Measurements from ENCODE around the gene PCDHA3.
"Not testable (repeated sequence)": the region's sequence is repeated elsewhere in the genome, so short reads cannot be mapped to it uniquely, and the experiment has no call there.

Gene PCDHA3

DNA sequence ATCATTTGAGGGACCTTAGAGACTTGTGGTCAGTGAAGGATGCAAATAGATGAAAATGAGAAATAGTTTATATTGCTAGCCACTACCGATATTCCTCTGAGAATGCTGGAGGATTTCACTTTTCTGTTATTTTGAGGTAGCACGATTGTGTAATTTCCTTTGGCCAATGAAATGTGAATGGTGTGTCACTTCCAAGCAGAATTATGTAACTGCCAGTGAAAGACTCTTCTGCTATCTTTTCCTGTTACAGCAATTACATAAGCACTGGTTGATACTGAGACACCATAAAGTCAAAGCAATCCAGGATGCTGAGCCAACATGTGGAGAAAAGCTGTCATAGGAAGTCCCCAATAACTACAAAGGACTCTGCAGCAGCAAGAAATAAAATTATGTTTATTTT is 9.8 kb upstream of the PCDHA3 start:
- H3K27ac ChIP-seq: no peak overlapping the region
- TF ChIP-seq, protein P1, sequence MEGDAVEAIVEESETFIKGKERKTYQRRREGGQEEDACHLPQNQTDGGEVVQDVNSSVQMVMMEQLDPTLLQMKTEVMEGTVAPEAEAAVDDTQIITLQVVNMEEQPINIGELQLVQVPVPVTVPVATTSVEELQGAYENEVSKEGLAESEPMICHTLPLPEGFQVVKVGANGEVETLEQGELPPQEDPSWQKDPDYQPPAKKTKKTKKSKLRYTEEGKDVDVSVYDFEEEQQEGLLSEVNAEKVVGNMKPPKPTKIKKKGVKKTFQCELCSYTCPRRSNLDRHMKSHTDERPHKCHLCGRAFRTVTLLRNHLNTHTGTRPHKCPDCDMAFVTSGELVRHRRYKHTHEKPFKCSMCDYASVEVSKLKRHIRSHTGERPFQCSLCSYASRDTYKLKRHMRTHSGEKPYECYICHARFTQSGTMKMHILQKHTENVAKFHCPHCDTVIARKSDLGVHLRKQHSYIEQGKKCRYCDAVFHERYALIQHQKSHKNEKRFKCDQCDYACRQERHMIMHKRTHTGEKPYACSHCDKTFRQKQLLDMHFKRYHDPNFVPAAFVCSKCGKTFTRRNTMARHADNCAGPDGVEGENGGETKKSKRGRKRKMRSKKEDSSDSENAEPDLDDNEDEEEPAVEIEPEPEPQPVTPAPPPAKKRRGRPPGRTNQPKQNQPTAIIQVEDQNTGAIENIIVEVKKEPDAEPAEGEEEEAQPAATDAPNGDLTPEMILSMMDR (conservative IDR thresholded peaks at IDR 0.05): no peak

DNA sequence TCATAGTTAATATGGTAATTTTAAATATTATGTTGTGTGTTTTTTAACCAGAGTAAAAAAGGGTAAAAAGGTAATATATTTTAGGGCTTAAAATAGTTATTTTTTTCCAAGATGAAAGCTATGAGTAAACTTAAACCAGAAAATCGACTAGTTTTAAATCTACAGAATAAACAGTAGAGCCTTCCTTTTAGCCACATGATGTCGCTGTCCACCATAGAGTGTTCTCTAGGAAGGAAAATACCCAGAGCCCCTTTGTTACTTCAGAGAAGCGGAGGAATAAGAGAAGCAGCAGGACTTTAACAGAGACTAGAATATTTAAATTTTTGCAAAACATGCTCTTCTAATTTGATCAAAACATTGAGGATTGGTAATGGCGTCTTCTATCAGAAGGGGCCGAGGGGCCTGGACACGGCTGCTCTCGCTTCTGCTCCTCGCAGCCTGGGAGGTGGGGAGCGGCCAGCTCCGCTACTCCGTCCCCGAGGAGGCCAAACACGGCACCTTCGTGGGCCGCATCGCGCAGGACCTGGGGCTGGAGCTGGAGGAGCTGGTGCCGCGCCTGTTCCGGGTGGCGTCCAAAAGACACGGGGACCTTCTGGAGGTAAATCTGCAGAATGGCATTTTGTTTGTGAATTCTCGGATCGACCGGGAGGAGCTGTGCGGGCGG is 6.1 kb upstream of the PCDHA3 start, which contains the start of gene PCDHA2:
TSS of gene PCDHA2 (plus strand) at position 258 of the 664 bp plus-strand sequence.
- TF ChIP-seq, protein P1 (conservative IDR thresholded peaks at IDR 0.05): peak; percentile 38
- H3K27ac ChIP-seq: no peak within 1 kb of the TSS

DNA sequence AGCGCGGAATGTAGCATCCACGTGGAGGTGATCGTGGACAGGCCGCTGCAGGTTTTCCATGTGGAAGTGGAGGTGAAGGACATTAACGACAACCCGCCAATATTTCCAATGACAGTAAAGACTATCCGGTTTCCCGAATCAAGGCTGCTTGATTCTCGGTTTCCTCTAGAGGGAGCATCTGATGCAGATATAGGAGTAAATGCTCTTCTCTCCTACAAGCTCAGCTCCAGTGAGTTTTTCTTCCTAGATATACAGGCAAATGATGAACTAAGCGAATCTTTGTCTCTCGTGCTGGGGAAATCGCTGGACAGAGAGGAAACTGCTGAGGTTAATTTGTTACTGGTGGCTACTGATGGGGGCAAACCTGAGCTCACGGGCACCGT is 5.6 kb upstream of the PCDHA3 start:
- no peak overlapping the region for H3K27ac ChIP-seq
- TF ChIP-seq, protein P1 (conservative IDR thresholded peaks at IDR 0.05): peak; percentile 18; the same call in 1 of the 2 replicates

DNA sequence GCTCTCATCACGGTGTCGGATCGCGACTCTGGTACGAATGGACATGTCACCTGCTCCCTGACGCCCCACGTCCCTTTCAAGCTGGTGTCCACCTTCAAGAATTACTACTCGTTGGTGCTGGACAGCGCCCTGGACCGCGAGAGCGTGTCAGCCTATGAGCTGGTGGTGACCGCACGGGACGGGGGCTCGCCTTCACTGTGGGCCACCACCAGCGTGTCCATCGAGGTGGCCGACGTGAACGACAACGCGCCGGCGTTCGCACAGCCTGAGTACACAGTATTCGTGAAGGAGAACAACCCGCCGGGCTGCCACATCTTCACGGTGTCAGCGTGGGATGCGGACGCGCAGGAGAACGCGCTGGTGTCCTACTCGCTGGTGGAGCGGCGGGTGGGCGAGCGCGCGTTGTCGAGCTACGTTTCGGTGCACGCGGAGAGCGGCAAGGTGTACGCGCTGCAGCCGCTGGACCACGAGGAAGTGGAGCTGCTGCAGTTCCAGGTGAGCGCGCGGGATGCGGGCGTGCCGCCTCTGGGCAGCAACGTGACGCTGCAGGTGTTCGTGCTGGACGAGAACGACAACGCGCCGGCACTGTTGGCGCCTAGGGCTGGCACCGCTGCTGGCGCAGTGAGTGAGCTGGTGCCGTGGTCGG is 4.7 kb upstream of the PCDHA3 start:
- H3K27ac ChIP-seq: not testable (repeated sequence)

DNA sequence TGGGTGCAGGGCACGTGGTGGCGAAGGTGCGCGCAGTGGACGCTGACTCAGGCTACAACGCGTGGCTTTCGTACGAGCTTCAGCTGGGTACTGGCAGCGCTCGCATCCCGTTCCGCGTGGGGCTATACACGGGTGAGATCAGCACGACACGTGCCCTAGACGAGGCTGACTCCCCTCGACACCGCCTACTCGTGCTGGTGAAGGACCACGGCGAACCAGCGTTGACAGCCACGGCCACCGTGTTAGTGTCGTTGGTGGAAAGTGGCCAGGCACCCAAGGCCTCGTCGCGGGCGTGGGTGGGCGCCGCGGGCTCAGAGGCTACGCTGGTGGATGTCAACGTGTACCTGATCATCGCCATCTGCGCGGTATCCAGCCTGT is 4.2 kb upstream of the PCDHA3 start:
- TF ChIP-seq, protein P1 (conservative IDR thresholded peaks at IDR 0.05): no peak
- H3K27ac ChIP-seq: no peak overlapping the region

DNA sequence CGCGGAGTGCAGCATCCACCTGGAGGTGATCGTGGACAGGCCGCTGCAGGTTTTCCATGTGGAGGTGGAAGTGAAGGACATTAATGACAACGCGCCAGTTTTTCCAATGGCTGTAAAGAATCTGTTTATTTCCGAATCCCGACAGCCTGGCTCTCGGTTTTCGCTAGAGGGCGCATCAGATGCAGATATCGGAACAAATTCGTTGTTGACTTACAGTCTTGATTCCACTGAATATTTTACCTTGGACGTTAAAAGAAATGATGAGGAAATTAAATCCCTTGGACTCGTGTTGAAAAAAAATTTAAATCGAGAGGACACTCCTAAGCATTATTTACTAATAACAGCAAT is 611 bp downstream of the PCDHA3 start:
- H3K27ac ChIP-seq: no peak overlapping the region
- TF ChIP-seq, protein P1 (conservative IDR thresholded peaks at IDR 0.05): no peak

DNA sequence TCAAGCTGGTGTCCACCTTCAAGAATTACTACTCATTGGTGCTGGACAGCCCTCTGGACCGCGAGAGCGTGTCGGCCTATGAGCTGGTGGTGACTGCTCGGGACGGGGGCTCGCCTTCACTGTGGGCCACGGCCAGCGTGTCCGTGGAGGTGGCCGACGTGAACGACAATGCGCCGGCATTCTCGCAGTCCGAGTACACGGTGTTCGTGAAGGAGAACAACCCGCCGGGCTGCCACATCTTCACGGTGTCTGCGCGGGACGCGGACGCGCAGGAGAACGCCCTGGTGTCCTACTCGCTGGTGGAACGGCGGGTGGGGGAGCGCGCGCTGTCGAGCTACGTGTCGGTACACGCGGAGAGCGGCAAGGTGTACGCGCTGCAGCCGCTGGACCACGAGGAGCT is 1.5 kb downstream of the PCDHA3 start:
- H3K27ac ChIP-seq: not testable (repeated sequence)

DNA sequence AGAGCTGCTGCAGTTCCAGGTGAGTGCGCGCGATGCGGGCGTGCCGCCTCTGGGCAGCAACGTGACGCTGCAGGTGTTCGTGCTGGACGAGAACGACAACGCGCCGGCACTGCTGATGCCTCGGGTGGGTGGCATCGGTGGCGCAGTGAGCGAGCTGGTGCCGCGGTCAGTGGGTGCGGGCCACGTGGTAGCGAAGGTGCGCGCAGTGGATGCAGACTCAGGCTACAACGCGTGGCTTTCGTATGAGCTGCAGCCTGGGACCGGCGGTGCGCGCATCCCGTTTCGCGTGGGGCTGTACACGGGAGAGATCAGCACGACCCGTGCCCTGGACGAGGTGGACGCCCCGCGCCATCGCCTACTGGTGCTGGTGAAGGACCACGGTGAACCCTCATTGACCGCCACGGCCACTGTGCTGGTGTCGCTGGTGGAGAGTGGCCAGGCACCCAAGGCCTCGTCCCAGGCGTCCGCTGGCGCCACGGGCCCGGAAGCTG is 2.0 kb downstream of the PCDHA3 start:
- TF ChIP-seq, protein P1 (conservative IDR thresholded peaks at IDR 0.05): no peak
- H3K27ac ChIP-seq: no peak overlapping the region
